ENCODE results near the gene ANAPC2. TPM values are rescaled to one million over a fixed set of nuclear protein-coding genes. Genes with fewer than 3 reads are reported as not detected.

ANAPC2 gene
- total RNA-seq, 1 experiment from 2014 or later, result 46.0 TPM

GRCh38 chr9:137192859-137193258 is 4.5 kb upstream of the ANAPC2 start:
- DNase-seq (ENCODE audit: low read depth, low spot score) (no peak), ATAC-seq (no peak)
- Histone ChIP-seq H3K9me3 (ENCODE audit: control insufficient read depth, insufficient read depth, low read depth, low read length) (no peaks in the 10 kb centered on the region), H3K4me1 (ENCODE audit: control insufficient read depth, insufficient read depth, low read length) (peaks cover 39% of the 10 kb centered on the region), H3K27ac (ENCODE audit: low read length) (no peak overlapping the region), H3K4me3 (ENCODE audit: low read depth in 2 of 2, low read length in 2 of 2) (no peak overlapping the region), H3K27me3 (ENCODE audit: control insufficient read depth, insufficient read depth, low read length) (no peaks in the 10 kb centered on the region), H3K36me3 (ENCODE audit: control insufficient read depth, insufficient read depth, low read length) (no peaks in the 10 kb centered on the region; the same call in 1 of the 2 replicates)
- TF ChIP-seq CTCF (IDR thresholded peaks at IDR 0.05), result no peak
- no peak for TF ChIP-seq REST (IDR thresholded peaks at IDR 0.05; ENCODE audit: insufficient read depth in 1 of 2, low read depth in 2 of 2, low read length in 1 of 2)
- TF ChIP-seq TCF7L2 (IDR thresholded peaks at IDR 0.05; ENCODE audit: low read depth, low read length), result no peak
- TF ChIP-seq SIN3A (IDR thresholded peaks at IDR 0.05; ENCODE audit: borderline replicate concordance, insufficient read depth, low read depth, low read length), result no peak
- TF ChIP-seq POLR2AphosphoS5 (IDR thresholded peaks at IDR 0.05; ENCODE audit: low read depth, low read length), result no peak
- in situ Hi-C loops (cut with HindIII; ENCODE audit: low pct_unique_long_range_greater_than_20kb, low sequenced_read_pairs) (no loop called here), intact Hi-C loops (cut with micrococcal nuclease; ENCODE audit: unreplicated experiment) (no loop called here)
- POLR2A ChIA-PET, result no interaction called here
- no TSS peak for BruUV-seq (replicated peaks)
- CTCF ChIA-PET, result no interaction called here

- intact Hi-C loops (cut with micrococcal nuclease; ENCODE audit: unreplicated experiment) (no loop called here), in situ Hi-C loops (cut with HindIII; ENCODE audit: low pct_unique_long_range_greater_than_20kb, low sequenced_read_pairs) (no loop called here)
- no peaks in the 10 kb centered on the region for H3K9me3 ChIP-seq (ENCODE audit: control insufficient read depth, insufficient read depth, low read depth, low read length)
- no peaks in the 10 kb centered on the region; the same call in 1 of the 2 replicates for H3K36me3 ChIP-seq (ENCODE audit: control insufficient read depth, insufficient read depth, low read length)
- H3K27me3 ChIP-seq (ENCODE audit: control insufficient read depth, insufficient read depth, low read length), result no peaks in the 10 kb centered on the region
- ChIA-PET CTCF (no interaction called here), POLR2A (interaction anchor here (0.6 kb wide), 1 partner anchor 38 kb away, joined by 6 read pairs; no protein-coding TSS in a partner anchor)
- H3K4me1 ChIP-seq (ENCODE audit: control insufficient read depth, insufficient read depth, low read length), result peaks cover 36% of the 10 kb centered on the region
- no peak overlapping the region for H3K4me3 ChIP-seq (ENCODE audit: low read depth in 2 of 2, low read length in 2 of 2)
- no TSS peak for BruUV-seq (replicated peaks)
- TF ChIP-seq CTCF (IDR thresholded peaks at IDR 0.05) (no peak), REST (IDR thresholded peaks at IDR 0.05; ENCODE audit: insufficient read depth in 1 of 2, low read depth in 2 of 2, low read length in 1 of 2) (no peak), TCF7L2 (IDR thresholded peaks at IDR 0.05; ENCODE audit: low read depth, low read length) (no peak), SIN3A (IDR thresholded peaks at IDR 0.05; ENCODE audit: borderline replicate concordance, insufficient read depth, low read depth, low read length) (no peak), POLR2AphosphoS5 (IDR thresholded peaks at IDR 0.05; ENCODE audit: low read depth, low read length) (no peak)
- H3K27ac ChIP-seq (ENCODE audit: low read length), result no peak overlapping the region
- ATAC-seq (no peak), DNase-seq (ENCODE audit: low read depth, low spot score) (no peak)
Measured at GRCh38 chr9:137192448-137192780, 4.1 kb upstream of the ANAPC2 start.

All from Panc1 (cell line).